GM13976 (cell line): ENCODE results near the gene GOLGA6L26.
"Not testable (repeated sequence)": the region's sequence is repeated elsewhere in the genome, so short reads cannot be mapped to it uniquely, and the experiment has no call there.

Experiments used
- DNase-seq: peaks from one replicate; pipeline ENCODE4 v3.0.0; 2012; ENCODE audit warnings: low spot score
- CTCF ChIP-seq: IDR thresholded peaks from 2 replicates; pipeline ENCODE4 v1.5.1; 2012; ENCODE audit warnings: borderline replicate concordance, mild to moderate bottlenecking; ENCODE audit not compliant: insufficient read depth; ENCODE audit errors: extremely low read depth, missing control alignments, control extremely low read depth
- in situ Hi-C: fragments of 300-500 bp; cut with MboI; formaldehyde crosslinking; loops from one replicate; pipeline ENCODE4 v1.12.0; 2022; ENCODE audit warnings: low sequenced_read_pairs, mixed read lengths, inconsistent platforms; ENCODE audit not compliant: unreplicated experiment

Gene GOLGA6L26

GRCh38 chr15:23334096-23334495 lies at the start of gene GOLGA6L26:
Gene GOLGA6L26, minus strand, starts transcription at chr15:23334196. Its CDS starts 61 bp downstream, at chr15:23334135.
- in situ Hi-C loops, DNase-seq: not testable (repeated sequence)

GRCh38 chr15:23381192-23381591 lies 47.2 kb upstream of the GOLGA6L26 start:
- in situ Hi-C loops, DNase-seq: not testable (repeated sequence)

- DNase-seq, in situ Hi-C loops: not testable (repeated sequence)
Observed at GRCh38 chr15:23380700-23381099, 46.7 kb upstream of the GOLGA6L26 start.

- DNase-seq, in situ Hi-C loops: not testable (repeated sequence)
Observed at GRCh38 chr15:23378946-23379345, 45.0 kb upstream of the GOLGA6L26 start.

GRCh38 chr15:23374226-23374625 lies 40.2 kb upstream of the GOLGA6L26 start:
- in situ Hi-C loops, result not testable (repeated sequence)

GRCh38 chr15:23372891-23373600 lies 39.0 kb upstream of the GOLGA6L26 start:
- in situ Hi-C loops, result not testable (repeated sequence)

More at GRCh38 chr15:23374226-23374625, 40.2 kb upstream of the GOLGA6L26 start:
- not testable (repeated sequence) for DNase-seq

GRCh38 chr15:23372284-23372683 lies 38.3 kb upstream of the GOLGA6L26 start:
- no peak for DNase-seq
- in situ Hi-C loops, result no loop called here
- TF ChIP-seq CTCF, result no peak

More at GRCh38 chr15:23372891-23373600, 39.0 kb upstream of the GOLGA6L26 start:
- DNase-seq, result not testable (repeated sequence)

- in situ Hi-C loops, DNase-seq: not testable (repeated sequence)
Observed at GRCh38 chr15:23371868-23372267, 37.9 kb upstream of the GOLGA6L26 start.

- DNase-seq, in situ Hi-C loops: not testable (repeated sequence)
Observed at GRCh38 chr15:23371134-23371533, 37.1 kb upstream of the GOLGA6L26 start.

GRCh38 chr15:23370578-23370977 lies 36.6 kb upstream of the GOLGA6L26 start:
- no peak for DNase-seq
- in situ Hi-C loops, result no loop called here
- no peak for TF ChIP-seq CTCF

- DNase-seq, in situ Hi-C loops: not testable (repeated sequence)
Observed at GRCh38 chr15:23364261-23364660, 30.3 kb upstream of the GOLGA6L26 start.

- DNase-seq, in situ Hi-C loops: not testable (repeated sequence)
Observed at GRCh38 chr15:23362622-23363021, 28.6 kb upstream of the GOLGA6L26 start.

GRCh38 chr15:23354448-23354847 lies 20.5 kb upstream of the GOLGA6L26 start, which contains the start of gene GOLGA8S:
Gene GOLGA8S, plus strand, starts transcription at chr15:23354748. Its CDS starts 62 bp downstream, at chr15:23354810.
- DNase-seq, in situ Hi-C loops: not testable (repeated sequence)

GRCh38 chr15:23311233-23311632 lies 22.8 kb downstream of the GOLGA6L26 start:
- DNase-seq, in situ Hi-C loops: not testable (repeated sequence)

- DNase-seq, in situ Hi-C loops: not testable (repeated sequence)
Observed at GRCh38 chr15:23305921-23306320, 28.1 kb downstream of the GOLGA6L26 start.

GRCh38 chr15:23304805-23305204 lies 29.2 kb downstream of the GOLGA6L26 start:
- DNase-seq, in situ Hi-C loops: not testable (repeated sequence)

- in situ Hi-C loops, DNase-seq: not testable (repeated sequence)
Observed at GRCh38 chr15:23304267-23304666, 29.7 kb downstream of the GOLGA6L26 start.
